Measurements from ENCODE around the gene RNF38.

Gene RNF38

GRCh38 chr9:36337865-36338264 lies 62.2 kb downstream of the RNF38 start:
- H3K4me3 ChIP-seq (ENCODE audit: control insufficient read depth in 1 of 7, extremely low read depth in 1 of 7, insufficient read depth in 4 of 7, low read depth in 2 of 7, low read length in 6 of 7): no peak overlapping the region
- ChIA-PET CTCF (interaction anchor here (1.1 to 3.8 kb wide), 4 partner anchors 8 to 148 kb away, joined by 3 to 19 read pairs (median 4); partner anchors contain the start of gene CLTA), POLR2A (interaction anchor here (0.6 kb wide), 1 partner anchor 9 kb away, joined by 3 read pairs; no protein-coding TSS in a partner anchor)
- H3K36me3 ChIP-seq (ENCODE audit: control insufficient read depth in 4 of 4, insufficient read depth in 4 of 4, low read length in 3 of 4): peaks cover 24 to 64% (median 46%) of the 10 kb centered on the region in 4 experiments
- no peaks in the 10 kb centered on the region for H3K4me1 ChIP-seq (ENCODE audit: control extremely low read depth in 1 of 4, control insufficient read depth in 4 of 4, insufficient read depth in 4 of 4, low read length in 3 of 4)
- no peak for DNase-seq
- no peaks in the 10 kb centered on the region for H3K9me3 ChIP-seq (ENCODE audit: control extremely low read depth in 1 of 5, control insufficient read depth in 4 of 5, insufficient read depth in 2 of 5, low read depth in 1 of 5, low read length in 4 of 5)
- H3K27me3 ChIP-seq (replicated peaks in 2 of 5; ENCODE audit: control insufficient read depth in 4 of 5, insufficient read depth in 5 of 5, low read length in 4 of 5): no peaks in the 10 kb centered on the region
- WGBS (ENCODE audit: insufficient coverage): 100% methylated on average over 1 of the region's 1 CpG
- H3K27ac ChIP-seq (ENCODE audit: insufficient read depth in 1 of 2, low read depth in 1 of 2, low read length in 2 of 2, poor library complexity in 1 of 2, severe bottlenecking in 2 of 2): no peak overlapping the region

DNA sequence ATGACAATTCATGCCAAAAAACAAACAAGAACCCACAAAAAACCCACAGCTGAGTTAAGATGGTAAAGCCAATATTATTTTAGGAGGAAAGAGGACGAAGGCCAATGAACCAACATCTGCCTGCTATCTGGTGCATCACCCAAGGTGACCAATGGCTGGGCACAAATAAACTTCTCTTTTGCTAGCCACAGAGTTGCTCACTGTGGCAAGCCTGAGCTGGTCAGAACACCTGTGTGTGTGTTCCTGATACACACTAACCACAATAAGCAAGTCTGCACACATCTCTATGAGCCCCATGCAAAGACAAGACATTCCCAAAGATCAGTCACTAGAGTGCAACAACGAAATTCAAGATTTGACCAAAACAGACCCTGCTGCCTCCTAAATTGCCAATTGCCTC lies 63.1 kb downstream of the RNF38 start:
- 100% methylated on average over 1 of the region's 2 CpGs for WGBS (ENCODE audit: insufficient coverage)
- peaks cover 20 to 61% (median 40%) of the 10 kb centered on the region in 4 experiments for H3K36me3 ChIP-seq (ENCODE audit: control insufficient read depth in 4 of 4, insufficient read depth in 4 of 4, low read length in 3 of 4)
- no peaks in the 10 kb centered on the region for H3K4me1 ChIP-seq (ENCODE audit: control extremely low read depth in 1 of 4, control insufficient read depth in 4 of 4, insufficient read depth in 4 of 4, low read length in 3 of 4)
- no peak for DNase-seq
- POLR2A ChIA-PET: no interaction called here
- CTCF ChIA-PET: interaction anchor here (0.9 to 3.8 kb wide), 3 partner anchors 7 to 145 kb away, joined by 3 to 19 read pairs (median 3); no protein-coding TSS in a partner anchor
- no peak overlapping the region for H3K27ac ChIP-seq (ENCODE audit: insufficient read depth in 1 of 2, low read depth in 1 of 2, low read length in 2 of 2, poor library complexity in 1 of 2, severe bottlenecking in 2 of 2)
- H3K27me3 ChIP-seq (replicated peaks in 2 of 5; ENCODE audit: control insufficient read depth in 4 of 5, insufficient read depth in 5 of 5, low read length in 4 of 5): no peaks in the 10 kb centered on the region
- H3K4me3 ChIP-seq (ENCODE audit: control insufficient read depth in 1 of 7, extremely low read depth in 1 of 7, insufficient read depth in 4 of 7, low read depth in 2 of 7, low read length in 6 of 7): no peak overlapping the region
- no peaks in the 10 kb centered on the region for H3K9me3 ChIP-seq (ENCODE audit: control extremely low read depth in 1 of 5, control insufficient read depth in 4 of 5, insufficient read depth in 2 of 5, low read depth in 1 of 5, low read length in 4 of 5)

GRCh38 chr9:36336131-36336907 lies 63.8 kb downstream of the RNF38 start:
- H3K27ac ChIP-seq (ENCODE audit: insufficient read depth in 1 of 2, low read depth in 1 of 2, low read length in 2 of 2, poor library complexity in 1 of 2, severe bottlenecking in 2 of 2): no peak overlapping the region
- no peak overlapping the region for H3K4me3 ChIP-seq (ENCODE audit: control insufficient read depth in 1 of 7, extremely low read depth in 1 of 7, insufficient read depth in 4 of 7, low read depth in 2 of 7, low read length in 6 of 7)
- POLR2A ChIA-PET: no interaction called here
- CTCF ChIA-PET: interaction anchor here (0.6 to 1.0 kb wide), 4 partner anchors 9 to 145 kb away, joined by 3 to 4 read pairs (median 3); no protein-coding TSS in a partner anchor
- H3K36me3 ChIP-seq (ENCODE audit: control insufficient read depth in 4 of 4, insufficient read depth in 4 of 4, low read length in 3 of 4): peaks cover 18 to 58% (median 35%) of the 10 kb centered on the region in 4 experiments
- peak; percentile 12 to 32 (median 30) for DNase-seq
- H3K4me1 ChIP-seq (ENCODE audit: control extremely low read depth in 1 of 4, control insufficient read depth in 4 of 4, insufficient read depth in 4 of 4, low read length in 3 of 4): no peaks in the 10 kb centered on the region
- no peaks in the 10 kb centered on the region for H3K9me3 ChIP-seq (ENCODE audit: control extremely low read depth in 1 of 5, control insufficient read depth in 4 of 5, insufficient read depth in 2 of 5, low read depth in 1 of 5, low read length in 4 of 5)
- H3K27me3 ChIP-seq (replicated peaks in 2 of 5; ENCODE audit: control insufficient read depth in 4 of 5, insufficient read depth in 5 of 5, low read length in 4 of 5): no peaks in the 10 kb centered on the region
- WGBS (ENCODE audit: insufficient coverage): no CpG with 5 or more reads among the region's 3 CpGs

- no peaks in the 10 kb centered on the region for H3K27me3 ChIP-seq (replicated peaks in 2 of 5; ENCODE audit: control insufficient read depth in 4 of 5, insufficient read depth in 5 of 5, low read length in 4 of 5)
- no peaks in the 10 kb centered on the region for H3K9me3 ChIP-seq (ENCODE audit: control extremely low read depth in 1 of 5, control insufficient read depth in 4 of 5, insufficient read depth in 2 of 5, low read depth in 1 of 5, low read length in 4 of 5)
- no peak for DNase-seq
- peaks cover 3 to 18% (median 9%) of the 10 kb centered on the region in 4 experiments for H3K36me3 ChIP-seq (ENCODE audit: control insufficient read depth in 4 of 4, insufficient read depth in 4 of 4, low read length in 3 of 4)
- H3K27ac ChIP-seq (ENCODE audit: insufficient read depth in 1 of 2, low read depth in 1 of 2, low read length in 2 of 2, poor library complexity in 1 of 2, severe bottlenecking in 2 of 2): no peak overlapping the region
- WGBS (ENCODE audit: insufficient coverage): 95% methylated on average over 2 of the region's 2 CpGs
- peaks cover 0 to 2% (median 0%) of the 10 kb centered on the region in 4 experiments for H3K4me1 ChIP-seq (ENCODE audit: control extremely low read depth in 1 of 4, control insufficient read depth in 4 of 4, insufficient read depth in 4 of 4, low read length in 3 of 4)
- H3K4me3 ChIP-seq (ENCODE audit: control insufficient read depth in 1 of 7, extremely low read depth in 1 of 7, insufficient read depth in 4 of 7, low read depth in 2 of 7, low read length in 6 of 7): no peak overlapping the region
- POLR2A ChIA-PET: interaction anchor here (0.7 kb wide), 1 partner anchor 598 kb away, joined by 3 read pairs; no protein-coding TSS in a partner anchor
- CTCF ChIA-PET: interaction anchor here (0.6 to 6.0 kb wide), 6 partner anchors 11 to 141 kb away, joined by 3 to 112 read pairs (median 6); partner anchors contain the start of gene CLTA
Measured at GRCh38 chr9:36332006-36332405, 68.1 kb downstream of the RNF38 start.

DNA sequence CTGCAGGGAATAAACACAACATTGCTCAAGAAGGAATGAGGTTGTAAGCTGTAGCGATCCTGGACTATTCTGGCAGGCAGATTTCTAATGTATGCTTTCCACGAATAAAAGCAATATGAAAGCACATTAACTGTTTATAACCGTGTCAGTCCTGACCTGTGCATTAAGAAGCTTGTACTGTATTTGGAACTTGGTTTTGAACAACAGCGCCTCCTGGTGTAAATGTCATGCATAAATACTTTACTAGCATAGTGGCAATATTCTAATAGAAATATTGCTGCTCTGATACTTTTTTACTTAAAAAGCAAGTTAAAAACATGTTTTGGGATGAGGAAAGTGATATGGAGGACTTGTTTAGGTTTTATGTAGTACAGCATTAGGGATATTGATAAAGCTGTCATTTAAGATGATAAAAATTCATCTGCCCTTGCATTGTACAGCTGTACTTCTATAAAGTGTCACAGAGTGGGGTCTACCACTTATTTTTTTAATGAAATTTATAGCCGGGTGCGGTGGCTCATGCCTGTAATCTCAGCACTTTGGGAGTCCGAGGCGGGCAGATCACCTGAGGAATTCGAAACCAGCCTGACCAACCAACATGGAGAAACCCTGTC lies 71.2 kb downstream of the RNF38 start:
- CTCF ChIA-PET: interaction anchor here (0.6 to 6.0 kb wide), 22 partner anchors 10 to 226 kb away, joined by 3 to 112 read pairs (median 4); no protein-coding TSS in a partner anchor
- Histone ChIP-seq H3K4me3 (ENCODE audit: control insufficient read depth in 1 of 7, extremely low read depth in 1 of 7, insufficient read depth in 4 of 7, low read depth in 2 of 7, low read length in 6 of 7) (peak overlapping the region in 1 of 7 experiments; percentile 57), H3K27me3 (replicated peaks in 2 of 5; ENCODE audit: control insufficient read depth in 4 of 5, insufficient read depth in 5 of 5, low read length in 4 of 5) (no peaks in the 10 kb centered on the region), H3K27ac (ENCODE audit: insufficient read depth in 1 of 2, low read depth in 1 of 2, low read length in 2 of 2, poor library complexity in 1 of 2, severe bottlenecking in 2 of 2) (no peak overlapping the region), H3K4me1 (ENCODE audit: control extremely low read depth in 1 of 4, control insufficient read depth in 4 of 4, insufficient read depth in 4 of 4, low read length in 3 of 4) (peaks cover 0 to 2% (median 0%) of the 10 kb centered on the region in 4 experiments), H3K36me3 (ENCODE audit: control insufficient read depth in 4 of 4, insufficient read depth in 4 of 4, low read length in 3 of 4) (peaks cover 0 to 3% (median under 1%) of the 10 kb centered on the region in 4 experiments), H3K9me3 (ENCODE audit: control extremely low read depth in 1 of 5, control insufficient read depth in 4 of 5, insufficient read depth in 2 of 5, low read depth in 1 of 5, low read length in 4 of 5) (no peaks in the 10 kb centered on the region)
- POLR2A ChIA-PET: interaction anchor here (1.0 to 1.2 kb wide), 2 partner anchors 9 to 80 kb away, joined by 3 read pairs; no protein-coding TSS in a partner anchor
- peak; percentile 76 to 88 (median 81) for DNase-seq
- WGBS (ENCODE audit: insufficient coverage): 58% methylated on average over 6 of the region's 9 CpGs

DNA sequence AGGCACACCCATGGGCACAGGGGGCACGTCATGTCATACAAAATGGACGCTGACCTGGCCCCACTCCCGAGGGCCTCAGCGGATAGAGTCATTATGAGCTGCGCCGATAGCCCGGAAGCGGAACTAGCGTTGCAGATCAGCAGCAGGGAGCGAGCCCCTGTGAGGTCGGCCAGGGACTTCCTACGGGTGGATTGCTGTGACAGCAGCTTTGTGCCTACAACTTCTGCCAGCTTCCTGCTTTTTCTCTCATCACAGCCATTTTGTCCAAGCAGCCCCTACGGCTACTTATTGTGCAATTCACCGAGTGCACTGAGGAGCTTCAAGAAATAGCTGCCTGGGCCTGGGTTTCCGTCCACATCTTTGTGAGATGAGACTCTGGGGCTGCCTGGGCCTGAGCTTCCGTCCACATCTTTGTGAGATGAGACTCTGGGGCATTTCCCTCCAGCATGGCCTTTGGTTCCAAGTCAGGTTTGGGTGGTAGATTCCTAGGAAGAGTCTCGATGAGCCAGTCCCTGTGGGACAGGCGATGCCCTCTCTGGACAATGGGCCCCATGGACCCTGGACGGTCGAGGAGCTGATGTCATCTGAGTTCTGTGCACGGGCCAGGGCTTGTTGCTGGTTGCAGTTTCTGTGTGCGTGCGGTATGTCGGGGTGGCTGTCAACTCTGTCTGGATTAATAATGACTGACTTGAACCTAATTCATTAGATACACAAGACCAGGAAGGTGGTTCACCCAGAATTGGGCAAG lies 74.8 kb downstream of the RNF38 start:
- Histone ChIP-seq H3K4me1 (ENCODE audit: control extremely low read depth in 1 of 4, control insufficient read depth in 4 of 4, insufficient read depth in 4 of 4, low read length in 3 of 4) (peaks cover 0 to 2% (median 0%) of the 10 kb centered on the region in 4 experiments), H3K9me3 (ENCODE audit: control extremely low read depth in 1 of 5, control insufficient read depth in 4 of 5, insufficient read depth in 2 of 5, low read depth in 1 of 5, low read length in 4 of 5) (no peaks in the 10 kb centered on the region), H3K4me3 (ENCODE audit: control insufficient read depth in 1 of 7, extremely low read depth in 1 of 7, insufficient read depth in 4 of 7, low read depth in 2 of 7, low read length in 6 of 7) (no peak overlapping the region), H3K27me3 (replicated peaks in 2 of 5; ENCODE audit: control insufficient read depth in 4 of 5, insufficient read depth in 5 of 5, low read length in 4 of 5) (no peaks in the 10 kb centered on the region), H3K36me3 (ENCODE audit: control insufficient read depth in 4 of 4, insufficient read depth in 4 of 4, low read length in 3 of 4) (no peaks in the 10 kb centered on the region), H3K27ac (ENCODE audit: insufficient read depth in 1 of 2, low read depth in 1 of 2, low read length in 2 of 2, poor library complexity in 1 of 2, severe bottlenecking in 2 of 2) (no peak overlapping the region)
- CTCF ChIA-PET: interaction anchor here (0.9 to 1.6 kb wide), 4 partner anchors 8 to 77 kb away, joined by 3 to 4 read pairs (median 3); no protein-coding TSS in a partner anchor
- DNase-seq: no peak
- POLR2A ChIA-PET: no interaction called here
- 97% methylated on average over 24 of the region's 24 CpGs for WGBS (ENCODE audit: insufficient coverage)

All from common myeloid progenitor, CD34-positive (primary cell).